BJ (cell line): Measurements from ENCODE around the gene CLCF1. TPM values are rescaled to one million over a fixed set of nuclear protein-coding genes. Genes with fewer than 3 reads are reported as not detected.

Experiments used
- CTCF ChIA-PET: fragments of 350-600 bp; formaldehyde crosslinking; extraction: SDS; loops from one replicate; lab custom pipeline; 2021; ENCODE audit warnings: antibody characterized with exemption, inconsistent platforms; lab: Yijun Ruan, JAX
- POLR2A ChIA-PET: fragments of 300-600 bp; sonication (Branson Sonifier 250); formaldehyde crosslinking; extraction: SDS; loops from one replicate; lab custom pipeline; 2021; ENCODE audit warnings: antibody characterized with exemption; lab: Charles Lee
- DNase-seq: peaks from one replicate; pipeline ENCODE4 v3.0.0-alpha.2; 2011; ENCODE audit warnings: low read depth
- H3K27me3 ChIP-seq: 2 replicates; pipeline ENCODE4 v1.6.0; 2011; ENCODE audit warnings: low read length; ENCODE audit not compliant: control insufficient read depth, insufficient read depth
- H3K36me3 ChIP-seq: 2 replicates; pipeline ENCODE4 v1.5.1; 2011; ENCODE audit warnings: low read length; ENCODE audit not compliant: control insufficient read depth, insufficient read depth
- H3K4me3 ChIP-seq: 2 replicates; pipeline ENCODE4 v1.5.1; 2011; ENCODE audit warnings: low read depth, mild to moderate bottlenecking, control low read depth, low read length
- polyA plus RNA-seq: library from polyadenylated mRNA; depleted of rRNA; stranded (reverse); fragments of >200 nt; gene quantifications from 2 replicates; pipeline ENCODE4 v1.2.3, GENCODE V29; 2011
- TF ChIP-seq, protein P1 (sequence below): IDR thresholded peaks from 2 replicates; pipeline ENCODE4 v1.5.1; 2011; ENCODE audit warnings: low read depth, mild to moderate bottlenecking, control low read depth, inconsistent platforms, low read length, moderate library complexity; ENCODE audit not compliant: insufficient read depth

CLCF1 gene
- polyA plus RNA-seq, 1 experiment, result 21.3 TPM

DNA sequence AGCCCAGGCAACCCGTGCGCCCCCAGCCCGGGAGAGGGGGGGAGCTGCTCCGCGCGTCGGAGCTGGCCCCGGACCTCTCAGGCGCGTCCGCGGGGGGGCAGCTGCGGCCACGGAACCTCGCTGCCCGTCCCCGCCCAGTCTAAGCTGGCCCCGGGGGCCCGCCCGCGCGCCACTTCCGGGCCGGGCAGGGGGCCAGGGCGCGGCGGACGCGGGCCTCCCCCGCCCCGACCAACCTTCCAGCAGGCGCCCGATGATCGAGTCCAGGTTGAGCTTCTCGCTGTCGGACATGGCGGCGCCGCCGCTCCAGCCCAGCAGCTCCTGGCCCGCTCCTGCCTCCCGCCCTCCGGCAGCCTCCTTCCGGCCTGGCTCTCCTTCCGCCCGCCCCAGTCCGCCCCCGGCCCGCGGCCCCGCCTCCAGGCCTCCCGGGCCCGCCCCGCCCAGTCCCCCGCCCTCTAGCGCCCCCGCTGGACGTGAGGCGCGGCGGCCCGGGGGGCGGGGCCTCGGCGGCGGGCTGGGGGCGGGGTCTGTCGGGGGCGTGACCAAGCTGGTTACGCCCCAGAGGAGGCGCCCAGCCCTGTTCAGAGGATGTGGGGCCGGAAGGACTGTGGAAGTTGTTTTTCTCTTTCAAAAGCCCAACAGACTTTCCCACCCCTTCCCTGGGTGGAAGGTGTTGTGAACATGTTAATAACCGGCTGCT lies 28.2 kb upstream of the CLCF1 start, which contains the start of gene PPP1CA:
PPP1CA (minus strand) TSS at position 364 of the 697 bp plus-strand sequence; CDS start at position 288, 76 bp downstream.
- peak within 1 kb of the TSS; percentile 98 for H3K4me3 ChIP-seq
- ChIA-PET CTCF (interaction anchor here (0.8 to 2.7 kb wide), 26 partner anchors 10 to 113 kb away, joined by 3 to 16 read pairs (median 4); partner anchors contain the start of genes CLCF1, CORO1B, PITPNM1 and RAD9A), POLR2A (interaction anchor here (0.5 to 1.5 kb wide), 4 partner anchors 10 to 66 kb away, joined by 3 to 29 read pairs (median 16); partner anchors contain the start of genes CLCF1 and RAD9A)
- DNase-seq, result peak; percentile 27
- peaks cover 24% of the 10 kb centered on the region for H3K36me3 ChIP-seq
- no peaks in the 10 kb centered on the region for H3K27me3 ChIP-seq
- TF ChIP-seq, protein P1, sequence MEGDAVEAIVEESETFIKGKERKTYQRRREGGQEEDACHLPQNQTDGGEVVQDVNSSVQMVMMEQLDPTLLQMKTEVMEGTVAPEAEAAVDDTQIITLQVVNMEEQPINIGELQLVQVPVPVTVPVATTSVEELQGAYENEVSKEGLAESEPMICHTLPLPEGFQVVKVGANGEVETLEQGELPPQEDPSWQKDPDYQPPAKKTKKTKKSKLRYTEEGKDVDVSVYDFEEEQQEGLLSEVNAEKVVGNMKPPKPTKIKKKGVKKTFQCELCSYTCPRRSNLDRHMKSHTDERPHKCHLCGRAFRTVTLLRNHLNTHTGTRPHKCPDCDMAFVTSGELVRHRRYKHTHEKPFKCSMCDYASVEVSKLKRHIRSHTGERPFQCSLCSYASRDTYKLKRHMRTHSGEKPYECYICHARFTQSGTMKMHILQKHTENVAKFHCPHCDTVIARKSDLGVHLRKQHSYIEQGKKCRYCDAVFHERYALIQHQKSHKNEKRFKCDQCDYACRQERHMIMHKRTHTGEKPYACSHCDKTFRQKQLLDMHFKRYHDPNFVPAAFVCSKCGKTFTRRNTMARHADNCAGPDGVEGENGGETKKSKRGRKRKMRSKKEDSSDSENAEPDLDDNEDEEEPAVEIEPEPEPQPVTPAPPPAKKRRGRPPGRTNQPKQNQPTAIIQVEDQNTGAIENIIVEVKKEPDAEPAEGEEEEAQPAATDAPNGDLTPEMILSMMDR, result 0 out of 2 replicates have a peak, but pooled peaks have one; percentile 7

GRCh38 chr11:67400942-67401494 lies 27.6 kb upstream of the CLCF1 start:
- Histone ChIP-seq H3K36me3 (peaks cover 28% of the 10 kb centered on the region), H3K27me3 (no peaks in the 10 kb centered on the region), H3K4me3 (peak overlapping the region; percentile 98)
- no peak for DNase-seq
- POLR2A ChIA-PET, result interaction anchor here (0.5 to 1.5 kb wide), 4 partner anchors 9 to 67 kb away, joined by 3 to 29 read pairs (median 16); partner anchors contain the start of genes CLCF1 and RAD9A
- TF ChIP-seq, protein P1, result no peak
- CTCF ChIA-PET, result interaction anchor here (0.8 to 2.7 kb wide), 24 partner anchors 10 to 114 kb away, joined by 3 to 16 read pairs (median 4); partner anchors contain the start of genes CLCF1, CORO1B, PITPNM1 and RAD9A

DNA sequence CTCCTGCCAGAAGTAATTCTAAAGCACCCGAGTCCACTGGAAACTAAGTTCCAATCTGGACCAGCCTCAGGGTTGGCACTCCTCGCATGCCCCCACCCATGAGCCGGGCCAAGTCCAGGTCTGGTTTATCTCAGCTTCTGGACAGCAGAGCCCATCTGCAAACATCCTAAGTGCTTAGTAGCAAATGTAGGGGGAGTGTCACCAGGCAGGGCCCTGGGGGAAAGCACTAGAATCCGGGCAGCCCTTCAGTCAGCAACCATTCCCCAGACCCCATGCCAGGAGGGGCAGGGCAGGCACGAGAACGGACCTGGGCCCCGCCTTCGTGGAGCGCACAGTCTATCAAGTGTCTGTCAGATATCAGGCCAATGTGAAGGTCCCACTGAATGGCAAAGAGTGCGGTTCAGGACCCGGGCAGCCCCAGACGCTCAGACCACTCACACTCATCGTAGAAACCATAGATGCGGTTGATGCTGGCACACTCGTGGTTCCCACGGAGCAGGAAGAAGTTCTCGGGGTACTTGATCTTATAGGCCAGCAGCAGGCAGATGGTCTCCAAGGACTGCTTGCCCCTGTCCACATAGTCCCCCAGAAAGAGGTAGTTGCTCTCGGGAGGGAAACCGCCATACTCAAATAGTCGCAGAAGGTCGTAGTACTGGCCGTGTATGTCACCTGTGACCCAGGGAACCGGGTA lies 27.0 kb upstream of the CLCF1 start:
- Histone ChIP-seq H3K4me3 (peak overlapping the region; percentile 98), H3K27me3 (no peaks in the 10 kb centered on the region), H3K36me3 (peaks cover 30% of the 10 kb centered on the region)
- no peak for DNase-seq
- TF ChIP-seq, protein P1, result no peak
- ChIA-PET POLR2A (no interaction called here), CTCF (interaction anchor here (0.8 to 2.7 kb wide), 13 partner anchors 9 to 69 kb away, joined by 3 to 16 read pairs (median 8); partner anchors contain the start of genes CLCF1, CORO1B, RAD9A and TMEM134)

DNA sequence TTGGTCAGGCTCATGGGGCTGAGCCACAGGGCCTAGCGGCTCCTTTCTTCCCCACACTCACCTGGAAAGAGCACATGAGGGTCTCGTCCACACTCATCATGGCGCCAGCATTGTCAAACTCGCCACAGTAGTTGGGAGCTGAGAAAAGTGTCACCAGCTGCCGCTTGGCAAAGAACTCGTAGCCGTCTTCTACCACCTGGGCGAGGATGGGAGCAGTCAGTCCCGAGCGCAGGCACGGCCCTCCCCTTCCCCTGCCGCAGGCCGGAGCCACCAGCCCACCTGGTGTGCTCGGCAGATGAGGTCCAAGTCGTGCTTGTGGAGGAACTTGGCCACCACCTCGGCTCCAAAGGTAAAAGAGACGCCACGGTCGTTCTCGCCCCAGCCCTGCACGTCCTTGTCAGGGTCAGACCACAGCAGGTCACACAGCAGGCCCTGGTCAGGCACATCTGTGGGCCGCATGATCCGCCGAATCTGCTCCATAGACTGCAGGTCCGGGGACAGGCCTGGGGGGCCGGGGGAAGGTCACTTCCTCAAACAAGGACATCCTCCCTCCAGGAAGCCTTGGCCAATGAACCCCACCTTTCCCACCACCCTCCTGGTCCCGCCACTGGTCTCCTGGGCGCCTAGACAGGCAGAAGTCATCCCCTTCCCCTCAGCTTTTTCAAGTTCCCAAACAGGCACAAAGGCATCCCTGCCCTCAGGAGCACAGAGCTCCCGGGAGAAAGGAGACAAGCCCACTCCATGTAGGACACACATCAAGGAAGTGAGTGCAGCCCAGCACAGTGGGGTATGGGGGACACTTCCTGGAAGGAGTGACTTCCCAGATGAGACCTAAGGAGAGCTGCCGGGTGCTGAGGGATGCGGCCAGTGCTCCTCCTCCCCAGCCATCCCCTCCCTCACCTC lies 25.5 kb upstream of the CLCF1 start:
- ChIA-PET CTCF (interaction anchor here (0.6 to 2.5 kb wide), 5 partner anchors 17 to 159 kb away, joined by 3 to 6 read pairs (median 3); partner anchors contain the start of gene POLD4), POLR2A (interaction anchor here (0.5 kb wide), 1 partner anchor 48 kb away, joined by 9 read pairs; no protein-coding TSS in a partner anchor)
- Histone ChIP-seq H3K4me3 (no peak overlapping the region), H3K36me3 (peaks cover 32% of the 10 kb centered on the region), H3K27me3 (no peaks in the 10 kb centered on the region)
- no peak for DNase-seq
- TF ChIP-seq, protein P1, result no peak
